CD4-positive, alpha-beta T cell treated with Interleukin-15 for 1 hour (primary cell): ENCODE measurements around the gene RAE1.
"Not testable (repeated sequence)": the region's sequence is repeated elsewhere in the genome, so short reads cannot be mapped to it uniquely, and the experiment has no call there.

Experiments used
- DNase-seq: peaks from one replicate; pipeline ENCODE4 v3.0.0-alpha.2; 2020

Gene RAE1

GRCh38 chr20:57417051-57417689 is 66.1 kb downstream of the RAE1 start:
- no peak for DNase-seq

- DNase-seq, result no peak
Observed at GRCh38 chr20:57417830-57418780, 67.0 kb downstream of the RAE1 start.

- not testable (repeated sequence) for DNase-seq
Observed at GRCh38 chr20:57419479-57419878, 68.4 kb downstream of the RAE1 start.

- DNase-seq, result peak; percentile 16
Observed at GRCh38 chr20:57420571-57421252, 69.7 kb downstream of the RAE1 start.

DNA sequence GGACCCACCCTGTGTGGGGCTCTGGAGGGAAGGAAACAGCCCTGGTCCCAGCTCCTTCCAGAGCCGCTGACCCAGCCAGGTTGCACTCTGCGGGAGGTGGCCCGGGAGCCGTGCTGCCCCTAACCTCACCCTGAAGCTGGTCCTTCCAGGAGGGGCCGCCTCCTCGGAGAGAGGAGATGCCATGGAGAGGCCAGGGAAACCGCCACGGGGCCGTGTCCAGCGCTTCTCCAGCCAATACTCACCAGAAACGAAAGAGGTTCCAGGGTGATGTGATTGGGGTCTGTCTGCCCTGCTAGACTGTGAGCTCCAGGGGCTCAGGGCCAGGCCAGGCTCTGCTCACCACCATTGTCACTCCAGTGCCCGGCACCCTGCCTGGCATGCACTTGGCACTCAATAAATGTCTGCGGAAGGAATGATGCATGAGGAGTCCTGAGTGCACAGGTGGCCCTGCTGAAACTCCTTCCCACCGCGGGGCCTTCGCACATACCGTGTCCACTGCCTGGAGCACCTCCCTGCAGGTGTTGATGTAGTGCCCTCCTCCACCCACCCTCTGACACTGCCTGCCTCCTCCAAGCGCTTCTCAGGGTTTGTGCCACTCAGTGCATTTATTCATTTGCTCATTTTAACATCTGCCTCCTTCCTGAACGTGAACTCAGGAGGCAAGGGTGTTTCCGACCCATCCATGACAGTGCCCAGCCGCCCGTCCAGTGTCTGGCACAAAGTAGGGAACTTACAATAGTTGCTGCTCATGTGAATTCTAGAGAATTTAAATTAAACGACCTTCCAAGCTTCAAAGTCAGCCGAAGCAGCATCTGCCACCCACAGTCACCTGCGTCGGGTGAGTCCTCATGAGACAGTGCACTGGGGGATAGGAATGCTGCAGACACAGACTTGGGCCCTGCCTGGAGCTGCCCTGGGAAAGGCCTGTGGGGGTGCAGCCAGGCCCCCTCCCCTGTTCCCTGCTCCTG is 70.5 kb downstream of the RAE1 start:
- no peak for DNase-seq

DNA sequence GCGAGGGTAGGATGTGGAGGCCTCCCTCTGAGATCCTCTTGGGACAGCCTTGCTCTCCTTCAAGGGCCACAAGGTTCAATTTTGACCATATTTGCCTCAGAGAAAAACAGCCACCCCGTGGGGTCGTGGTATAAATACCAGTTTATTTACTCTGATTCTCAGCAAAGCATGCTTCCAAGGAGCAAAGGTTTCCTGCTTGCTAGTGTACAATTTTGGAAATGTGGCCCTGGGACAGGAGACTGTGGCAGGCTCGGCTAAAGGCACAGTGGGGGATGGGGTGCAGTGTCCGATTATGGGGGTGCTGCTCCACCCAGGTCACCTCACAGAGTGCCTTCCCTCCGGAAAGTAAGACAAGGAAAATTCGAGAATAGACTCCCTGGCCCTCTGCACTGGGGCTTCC is 71.2 kb downstream of the RAE1 start:
- DNase-seq, result no peak

DNA sequence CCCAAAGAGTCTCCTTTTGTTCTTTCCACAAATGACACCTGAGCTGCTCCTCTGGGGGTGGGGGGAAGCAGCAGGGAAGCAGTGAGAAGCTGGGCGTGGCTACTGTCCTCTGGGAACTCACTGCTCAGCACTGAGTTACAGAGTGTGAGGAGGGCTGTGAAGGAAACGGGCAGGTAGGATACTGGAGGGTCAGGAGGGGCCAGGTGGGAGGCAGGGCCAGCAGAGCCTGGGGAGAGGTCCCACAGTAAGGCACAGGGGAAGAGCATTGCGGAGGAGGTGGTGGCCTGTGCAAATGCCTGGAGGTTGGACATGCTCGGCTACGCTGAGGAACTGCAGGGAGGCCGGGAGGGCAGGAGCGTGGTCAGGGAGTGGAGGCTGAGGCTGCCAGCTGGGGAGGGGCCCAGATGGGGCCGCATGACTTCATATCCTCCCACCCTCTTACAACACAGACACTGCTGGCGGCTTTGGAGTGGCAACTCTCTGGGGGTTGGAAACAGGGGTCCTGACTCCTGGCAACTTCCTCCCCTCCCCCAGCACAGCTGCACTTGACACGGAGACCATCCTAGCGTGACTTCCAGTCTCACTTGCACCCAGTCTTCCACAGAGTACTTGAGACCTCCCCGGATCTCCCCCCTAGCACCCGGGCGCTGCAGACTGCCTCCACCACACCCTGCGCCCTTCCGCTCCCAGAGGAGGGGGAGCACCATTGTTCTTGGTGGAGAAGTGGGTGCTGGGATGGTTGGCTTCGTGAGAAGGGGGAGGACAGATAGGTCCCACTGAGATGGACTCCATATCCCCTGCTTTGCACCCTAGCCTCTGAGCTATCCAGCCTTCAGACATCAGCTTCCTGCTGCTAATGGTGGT is 74.3 kb downstream of the RAE1 start:
- no peak for DNase-seq

DNA sequence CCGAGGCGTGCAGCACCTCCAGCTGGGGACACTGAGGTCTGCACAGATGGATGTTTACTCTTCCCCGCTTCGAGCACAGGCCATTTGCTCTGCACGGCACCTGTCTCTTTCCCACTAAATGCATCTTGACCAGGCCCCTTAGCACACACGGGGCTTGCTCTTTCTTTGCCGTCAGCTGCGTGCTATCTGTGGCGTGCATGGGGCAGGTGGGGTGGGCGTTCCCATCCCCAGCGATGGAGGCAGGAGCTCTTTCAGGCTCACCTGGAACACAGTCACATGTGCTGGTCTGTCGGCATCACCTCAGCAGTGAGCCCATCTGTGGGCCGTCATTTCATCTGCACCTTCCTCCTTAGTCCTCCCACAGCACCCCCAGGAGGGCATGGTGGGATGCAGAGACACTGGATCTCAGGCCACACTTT is 75.2 kb downstream of the RAE1 start:
- no peak for DNase-seq

GRCh38 chr20:57426831-57427230 is 75.8 kb downstream of the RAE1 start:
- no peak for DNase-seq

DNA sequence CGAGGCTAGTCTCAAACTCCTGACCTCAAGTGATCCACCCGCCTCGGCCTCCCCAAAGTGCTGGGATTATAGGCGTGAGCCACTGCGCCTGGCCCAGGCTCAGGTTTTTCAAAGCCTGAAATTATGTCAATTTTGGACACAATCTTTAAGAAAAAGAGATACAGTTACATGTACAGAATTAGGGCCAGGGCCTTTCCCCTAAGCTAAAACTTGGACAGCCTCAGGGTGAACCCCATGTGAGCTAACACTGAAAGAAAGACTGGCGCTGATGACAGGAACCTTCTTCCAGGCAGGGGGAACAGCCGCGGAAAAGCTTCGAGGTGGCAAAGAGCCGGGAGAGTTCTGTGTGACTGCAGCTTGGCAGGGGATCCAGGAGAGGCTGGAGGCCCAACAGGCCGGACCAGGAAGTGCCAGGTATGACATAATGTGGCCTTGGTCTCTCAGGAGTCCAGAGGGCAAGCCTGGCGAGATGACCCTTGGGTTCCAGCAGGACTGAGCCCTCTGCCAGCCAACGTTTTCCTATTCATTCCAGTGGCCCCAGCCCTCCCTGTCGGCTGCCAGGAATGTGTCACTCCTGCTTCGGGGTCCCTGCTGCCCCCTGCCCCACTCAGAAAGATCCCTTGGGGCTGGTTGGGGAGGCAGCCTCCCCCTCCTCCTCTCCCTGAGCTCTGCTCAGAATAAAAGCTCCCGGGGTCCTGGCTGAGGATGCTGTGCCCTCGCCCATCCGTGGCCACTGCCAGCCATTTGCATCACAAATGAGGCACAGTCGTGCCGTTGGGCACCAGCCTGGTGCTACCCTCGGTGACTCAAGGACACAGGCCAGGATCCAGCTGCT is 77.5 kb downstream of the RAE1 start:
- DNase-seq, result no peak
